Nucleus accumbens (tissue), 56 donors: ENCODE data around the gene PACS1.
"Not testable (repeated sequence)": the region's sequence is repeated elsewhere in the genome, so short reads cannot be mapped to it uniquely, and the experiment has no call there.

Source experiments
- DNase-seq, 56 donors: peaks; one replicate each; lab custom pipeline; 2025; lab: John Stamatoyannopoulos, UW

The PACS1 gene

DNA sequence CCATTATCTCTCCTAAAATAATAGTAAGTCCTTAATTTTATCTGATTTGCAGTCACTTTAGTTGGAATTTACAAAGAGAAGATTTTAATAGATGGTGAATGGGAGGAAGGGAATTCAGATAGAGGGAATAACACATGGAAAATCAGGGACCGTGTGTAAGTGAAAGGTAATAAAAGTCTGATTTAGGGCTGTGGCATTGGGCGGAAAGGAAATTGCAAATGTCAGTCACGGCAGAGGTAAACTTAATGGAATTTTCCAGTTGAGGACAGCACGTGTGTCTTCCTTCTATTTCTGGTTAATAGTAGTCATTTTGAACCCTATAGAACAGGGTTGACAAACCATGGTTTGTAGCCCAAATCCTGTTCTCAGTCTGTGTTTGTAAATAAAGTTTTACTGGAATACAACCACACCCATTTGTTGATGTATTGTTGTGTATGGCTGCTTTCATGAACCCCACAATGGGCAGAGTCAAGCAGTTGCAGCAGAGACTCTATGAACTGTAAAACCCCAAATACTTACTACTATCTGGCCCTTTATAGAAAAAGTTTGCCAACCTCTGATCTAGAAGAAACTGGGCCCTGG is 34.1 kb downstream of the PACS1 start:
- DNase-seq = no peak

DNA sequence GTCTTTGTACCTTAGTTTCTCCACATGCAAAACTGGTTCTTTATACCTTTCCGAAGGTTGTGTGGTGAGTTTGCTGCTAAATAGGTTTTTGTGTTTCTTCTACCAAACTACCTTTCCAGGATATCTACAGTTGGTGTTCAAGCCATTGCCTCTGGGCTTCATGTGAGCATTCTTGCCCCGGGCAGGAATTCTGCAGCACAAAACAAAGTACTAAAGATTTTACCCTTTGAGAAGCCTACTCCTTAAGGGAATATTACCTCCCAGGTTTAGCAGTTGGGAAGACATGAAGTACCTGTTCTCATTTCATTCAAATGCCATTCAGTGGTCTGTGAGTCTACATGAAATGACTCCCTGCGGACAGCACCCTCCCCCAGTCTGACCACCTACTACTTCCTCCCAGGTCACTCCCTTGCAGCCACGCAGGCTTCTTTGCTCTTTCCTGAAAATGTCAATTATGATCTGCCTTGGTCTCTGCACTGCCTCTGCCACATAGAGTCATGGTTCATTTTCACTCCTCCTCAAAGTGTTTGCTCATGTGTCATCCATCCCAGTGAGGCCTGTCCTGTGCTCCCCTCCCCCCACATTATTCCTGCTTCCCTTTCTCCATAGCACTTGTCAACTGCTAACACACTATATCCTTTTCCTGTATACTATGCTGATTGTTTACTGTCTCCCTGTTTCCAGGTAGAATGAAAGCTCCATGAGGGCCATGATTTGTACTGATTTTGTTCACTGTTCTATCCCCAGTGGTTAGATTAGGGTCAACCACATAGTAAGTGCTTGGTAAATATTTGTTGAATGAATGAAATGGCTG is 36.9 kb downstream of the PACS1 start:
- no peak for DNase-seq

- no peak for DNase-seq
Observed at GRCh38 chr11:66107600-66108510, 37.8 kb downstream of the PACS1 start.

DNA sequence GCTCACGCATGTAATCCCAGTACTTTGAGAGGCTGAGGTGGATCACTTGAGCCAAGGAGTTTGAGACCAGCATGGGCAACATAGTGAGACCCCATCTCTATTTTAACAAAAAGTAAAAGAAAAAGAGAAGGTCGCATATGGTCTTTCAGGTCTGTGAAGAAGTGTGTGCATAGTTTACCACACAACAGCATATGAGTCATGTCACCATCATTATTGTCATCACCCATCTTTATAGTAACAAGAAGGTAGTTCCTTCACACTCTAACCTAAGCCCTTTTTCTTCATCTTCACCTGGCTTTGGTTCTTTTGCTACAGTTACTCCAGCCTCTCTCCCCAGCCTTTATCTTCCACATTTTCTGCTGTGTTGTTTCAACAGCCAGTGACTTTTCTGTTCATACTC is 39.2 kb downstream of the PACS1 start:
- no peak for DNase-seq

DNA sequence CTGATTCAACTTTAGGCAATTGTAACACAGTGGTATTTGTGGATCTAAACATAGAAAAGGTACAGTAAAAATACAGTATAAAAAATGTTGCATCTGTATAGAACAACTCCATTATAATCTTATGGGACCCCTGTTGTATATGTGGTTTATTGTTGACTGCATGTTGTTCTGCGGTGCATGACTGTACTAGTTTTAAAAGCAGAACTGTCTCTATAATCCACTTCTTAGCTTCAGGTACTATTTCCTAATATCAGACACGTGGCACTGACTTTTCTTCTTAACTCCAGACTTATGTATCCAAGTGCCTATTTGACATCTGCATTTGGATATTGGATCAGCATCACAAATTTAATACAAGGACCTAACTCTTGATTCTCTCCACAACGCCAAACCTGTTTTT is 41.1 kb downstream of the PACS1 start:
- no peak for DNase-seq

GRCh38 chr11:66112041-66112491 is 42.0 kb downstream of the PACS1 start:
- DNase-seq = no peak

GRCh38 chr11:66112601-66113499 is 42.8 kb downstream of the PACS1 start:
- DNase-seq = peak in 1 of 56 donors; percentile 11

- DNase-seq = not testable (repeated sequence)
Observed at GRCh38 chr11:66114957-66115356, 44.9 kb downstream of the PACS1 start.

- no peak for DNase-seq
Observed at GRCh38 chr11:66115638-66116301, 45.7 kb downstream of the PACS1 start.

- DNase-seq = no peak
Observed at GRCh38 chr11:66116576-66117361, 46.7 kb downstream of the PACS1 start.

- no peak for DNase-seq
Observed at GRCh38 chr11:66118847-66119246, 48.8 kb downstream of the PACS1 start.

- no peak for DNase-seq
Observed at GRCh38 chr11:66119348-66120133, 49.5 kb downstream of the PACS1 start.

GRCh38 chr11:66121466-66121865 is 51.4 kb downstream of the PACS1 start:
- DNase-seq = no peak

- DNase-seq = no peak
Observed at GRCh38 chr11:66123902-66124301, 53.8 kb downstream of the PACS1 start.

GRCh38 chr11:66124564-66124963 is 54.5 kb downstream of the PACS1 start:
- no peak for DNase-seq

- DNase-seq = no peak
Observed at GRCh38 chr11:66126064-66126463, 56.0 kb downstream of the PACS1 start.

DNA sequence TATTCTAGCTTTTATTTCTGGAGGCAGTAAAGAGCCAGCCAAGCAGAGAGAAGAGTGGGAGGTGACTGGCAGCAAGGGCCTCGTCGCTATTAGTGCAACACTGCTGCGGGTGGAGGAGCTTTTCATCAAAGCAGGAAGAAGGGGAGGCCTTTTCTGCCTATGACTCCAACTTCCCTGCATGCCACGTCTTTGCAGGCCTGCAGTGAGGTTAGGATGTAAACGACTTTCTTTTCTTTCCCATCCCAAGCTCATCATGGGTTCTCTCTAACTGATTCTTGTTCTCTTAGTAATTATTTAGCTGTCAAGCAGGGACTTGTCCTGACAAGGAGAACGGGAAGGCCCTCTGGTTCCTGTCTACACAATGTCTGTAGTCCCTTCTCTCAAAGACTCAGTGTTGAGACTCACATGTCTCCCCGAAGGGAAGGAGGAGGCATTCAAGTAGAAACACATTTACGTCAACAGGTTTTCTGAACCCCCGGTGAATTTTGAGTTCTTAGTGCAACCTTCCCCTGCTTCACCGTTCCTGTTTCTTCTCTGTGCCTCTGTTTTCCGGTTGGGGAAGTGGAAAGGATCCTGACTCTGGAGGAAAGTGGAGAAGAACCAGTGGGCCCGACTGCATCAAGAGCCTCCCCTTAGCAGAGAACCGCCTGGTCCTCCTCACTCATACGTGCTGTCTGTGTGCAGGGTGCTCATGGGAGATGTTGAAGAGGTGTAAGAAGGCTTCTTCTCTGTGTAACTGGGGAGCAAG is 56.9 kb downstream of the PACS1 start:
- peak in 48 of 56 donors; percentile 1 to 83 (median 48) for DNase-seq
